Heart left ventricle (tissue), 13 donors: ENCODE results near the gene ARHGAP31.
A peak's percentile ranks its signal among the peaks of the same experiment; 100 is the strongest.

Experiments used
- CTCF ChIP-seq, 12 donors: fragments of 200-600 bp; sonication (generic) in 4 of 12; IDR thresholded peaks; one replicate each; pipeline versions ENCODE4 v1.5.0 to v1.8.0; 2018 to 2022; ENCODE audit warnings: antibody characterized with exemption in 12 of 12, mild to moderate bottlenecking in 5 of 12
- POLR2A ChIP-seq, 2 donors: fragments of 450-650 bp; IDR thresholded peaks; one replicate each; pipeline ENCODE4 v1.6.1; 2017; ENCODE audit warnings: antibody characterized with exemption in 2 of 2, mild to moderate bottlenecking in 2 of 2, moderate library complexity in 2 of 2
- donor health status: ischemic (EF 13 %, LVEDD 7.1; RV severe dilation, severe dysfunction).
- donor health status: DM: no; HTN: yes; CAD: no.
- donor health status: DM: no; HTN: no; CAD: no.
- donor health status: ischemic (EF 25% LVEDD 6.9; RV normal size, moderate dysfunction).
- donor health status: ischemic (EF 25% LVEDD 5.7; RV mildly dilated, moderate dysfunction).
- donor health status: ischemic (EF 35%, LVEDD 5.7; RV mildly dilated, moderate dysfunction).
- donor health status: nonischemic (EF 11% LVEDD 7.7; RV severe dilation, severe dysfunction).
- donor health status: DM: yes; HTN: yes; CAD: no.
- donor health status: PGD.
- donor health status: ischemic (EF 29% LVEDD 5.4; RV normal size, mild dysfunction).
- donor health status: nonischemic (EF 23%, LVEDD 6.1; RV moderate dilation, normal function).

DNA sequence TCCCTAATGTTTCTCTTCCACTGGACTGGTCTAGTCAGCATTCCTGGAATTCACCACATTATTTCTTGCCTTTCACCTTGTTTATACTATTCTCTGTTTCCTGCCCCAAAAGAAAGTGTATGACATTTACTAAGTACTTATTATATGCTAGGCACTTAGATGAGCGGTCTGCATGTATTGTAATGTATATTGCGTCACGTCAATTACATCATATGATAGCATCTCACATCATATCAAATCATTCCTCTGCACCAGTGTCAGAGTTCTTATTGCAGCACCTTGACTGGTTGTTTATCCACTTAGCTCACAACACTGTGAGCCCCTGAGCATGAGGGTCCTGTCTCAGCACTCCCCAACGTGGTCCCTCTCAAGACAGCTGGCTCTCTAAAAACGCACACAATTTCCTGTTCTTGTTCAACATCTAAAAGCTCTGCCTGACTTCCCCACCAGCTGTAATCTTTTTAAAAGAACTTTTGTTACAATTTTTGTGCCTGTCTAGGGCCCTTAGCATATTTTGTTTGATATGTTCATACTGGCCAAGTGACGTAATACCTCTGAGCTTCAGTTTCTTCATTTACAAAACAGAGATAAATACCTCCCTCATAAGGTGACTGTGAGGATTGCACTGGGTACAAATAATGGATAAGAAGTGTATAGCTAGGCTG lies 58.8 kb downstream of the ARHGAP31 start:
- peak in 11 of 12 donors; percentile 12 to 62 (median 39) for TF ChIP-seq CTCF (IDR thresholded peaks at IDR 0.05)
- TF ChIP-seq POLR2A (IDR thresholded peaks at IDR 0.05): no peak
